Smooth muscle cell (in vitro differentiated cells): ENCODE data around the gene BSND. TPM values are rescaled to one million over a fixed set of nuclear protein-coding genes. Genes with fewer than 3 reads are reported as not detected.

Source experiments
- DNase-seq: peaks from one replicate; lab custom pipeline; 2025; ENCODE audit not compliant: unreplicated experiment; lab: John Stamatoyannopoulos, UW
- H2AFZ ChIP-seq: fragments of 200-600 bp; sonication (generic); 2 replicates; pipeline ENCODE4 v1.6.0; 2016; ENCODE audit warnings: antibody characterized with exemption, low read depth, mild to moderate bottlenecking
- H3F3A ChIP-seq: fragments of 200-600 bp; sonication (generic); 2 replicates; pipeline ENCODE4 v1.6.0; 2017; ENCODE audit warnings: antibody characterized with exemption, low read depth
- H3K27ac ChIP-seq: fragments of 200-600 bp; sonication (generic); 2 replicates; pipeline ENCODE4 v1.5.1; 2016; ENCODE audit warnings: low read depth, mild to moderate bottlenecking
- H3K27me3 ChIP-seq: fragments of 200-600 bp; sonication (generic); 2 replicates; pipeline ENCODE4 v1.6.1; 2016; ENCODE audit warnings: low read depth, mild to moderate bottlenecking
- H3K36me3 ChIP-seq: fragments of 200-600 bp; sonication (generic); 2 replicates; pipeline ENCODE4 v1.5.1; 2016; ENCODE audit warnings: low read depth
- H3K4me1 ChIP-seq: fragments of 200-600 bp; sonication (generic); 2 replicates; pipeline ENCODE4 v1.5.1; 2016; ENCODE audit warnings: low read depth
- H3K4me2 ChIP-seq: fragments of 200-600 bp; sonication (generic); 2 replicates; pipeline ENCODE4 v1.6.0; 2016; ENCODE audit warnings: mild to moderate bottlenecking
- H3K4me3 ChIP-seq: fragments of 200-600 bp; sonication (generic); 2 replicates; pipeline ENCODE4 v1.5.1; 2016; ENCODE audit warnings: mild to moderate bottlenecking
- H3K79me2 ChIP-seq: fragments of 200-600 bp; sonication (generic); 2 replicates; pipeline ENCODE4 v1.6.0; 2016; ENCODE audit warnings: low read depth, mild to moderate bottlenecking
- H3K9ac ChIP-seq: fragments of 200-600 bp; sonication (generic); 2 replicates; pipeline ENCODE4 v1.6.0; 2016; ENCODE audit warnings: low read depth
- H3K9me3 ChIP-seq: fragments of 200-600 bp; sonication (generic); replicated peaks from 2 replicates; pipeline ENCODE4 v1.5.1; 2016; ENCODE audit warnings: low read depth
- H4K20me1 ChIP-seq: fragments of 200-600 bp; sonication (generic); 2 replicates; pipeline ENCODE4 v1.6.0; 2016; ENCODE audit warnings: low read depth
- CTCF ChIP-seq: fragments of 200-600 bp; sonication (generic); IDR thresholded peaks from 2 replicates; pipeline ENCODE4 v1.5.1; 2017; ENCODE audit warnings: borderline replicate concordance, mild to moderate bottlenecking, antibody characterized with exemption; ENCODE audit not compliant: insufficient read depth, poor library complexity, severe bottlenecking
- WGBS: methylation state at CpG from one replicate; pipeline ENCODE4 v1.1.7; 2016; ENCODE audit warnings: low lambda C conversion rate; 5-methylcytosine and 5-hydroxymethylcytosine counted together
- polyA plus RNA-seq: library from polyadenylated mRNA; unstranded; fragments of >200 nt; fragmentation: Nextera tagmentation; extraction: Ambion mirVana; gene quantifications from 2 replicates; pipeline ENCODE4 v1.2.1, GENCODE V29; 2016
- total RNA-seq: library from RNA; depleted of rRNA; stranded (reverse); fragments of >200 nt; gene quantifications from 2 replicates; pipeline ENCODE4 v1.2.3, GENCODE V29; 2014

The BSND gene
- total and polyA plus RNA-seq, 2 experiments from 2014 or later, result not detected

- no peak for TF ChIP-seq CTCF
- 95% methylated on average over 5 of the region's 5 CpGs for WGBS
- H4K20me1 ChIP-seq, result no peaks in the 10 kb centered on the region
- H3K4me1 ChIP-seq, result no peaks in the 10 kb centered on the region
- no peaks in the 10 kb centered on the region for H3K9me3 ChIP-seq
- H3K27me3 ChIP-seq, result no peaks in the 10 kb centered on the region
- no peak overlapping the region for H3K9ac ChIP-seq
- no peak overlapping the region for H2AFZ ChIP-seq
- no peak overlapping the region for H3K4me2 ChIP-seq
- H3K79me2 ChIP-seq, result no peaks in the 10 kb centered on the region
- no peak for DNase-seq
- H3K27ac ChIP-seq, result no peak overlapping the region
- H3K4me3 ChIP-seq, result no peak overlapping the region
- H3F3A ChIP-seq, result no peaks in the 10 kb centered on the region
- no peaks in the 10 kb centered on the region for H3K36me3 ChIP-seq
Measured at GRCh38 chr1:55054396-55054795, 55.7 kb downstream of the BSND start.

GRCh38 chr1:55055084-55055882, 56.5 kb downstream of the BSND start:
- H3K27me3 ChIP-seq, result no peaks in the 10 kb centered on the region
- H3F3A ChIP-seq, result no peaks in the 10 kb centered on the region
- no peaks in the 10 kb centered on the region for H3K79me2 ChIP-seq
- H3K4me3 ChIP-seq, result no peak overlapping the region
- H3K27ac ChIP-seq, result no peak overlapping the region
- no peaks in the 10 kb centered on the region for H3K9me3 ChIP-seq
- no peaks in the 10 kb centered on the region for H3K4me1 ChIP-seq
- WGBS, result 89% methylated on average over 12 of the region's 12 CpGs
- no peak overlapping the region for H2AFZ ChIP-seq
- H3K4me2 ChIP-seq, result no peak overlapping the region
- no peak for TF ChIP-seq CTCF
- H3K36me3 ChIP-seq, result no peaks in the 10 kb centered on the region
- no peak overlapping the region for H3K9ac ChIP-seq
- DNase-seq, result no peak
- H4K20me1 ChIP-seq, result no peaks in the 10 kb centered on the region

GRCh38 chr1:55055951-55056631, 57.4 kb downstream of the BSND start:
- H3K9ac ChIP-seq, result no peak overlapping the region

More at GRCh38 chr1:55055951-55056631, 57.4 kb downstream of the BSND start:
- 96% methylated on average over 24 of the region's 42 CpGs for WGBS
- H2AFZ ChIP-seq, result no peak overlapping the region
- no peaks in the 10 kb centered on the region for H3K36me3 ChIP-seq
- H3K4me2 ChIP-seq, result no peak overlapping the region
- H3K4me3 ChIP-seq, result no peak overlapping the region
- no peaks in the 10 kb centered on the region for H3K79me2 ChIP-seq
- DNase-seq, result no peak
- H3K9me3 ChIP-seq, result no peaks in the 10 kb centered on the region
- H3F3A ChIP-seq, result no peaks in the 10 kb centered on the region
- no peaks in the 10 kb centered on the region for H4K20me1 ChIP-seq
- no peak for TF ChIP-seq CTCF
- no peaks in the 10 kb centered on the region for H3K27me3 ChIP-seq
- H3K27ac ChIP-seq, result no peak overlapping the region
- H3K4me1 ChIP-seq, result no peaks in the 10 kb centered on the region
